ENCODE results near the gene C1QTNF12. TPM values are rescaled to one million over a fixed set of nuclear protein-coding genes. Genes with fewer than 3 reads are reported as not detected.

C1QTNF12 gene
- total RNA-seq, 3 donors from 2014 or later: 21.5 to 54.0 (median 36.5) TPM

DNA sequence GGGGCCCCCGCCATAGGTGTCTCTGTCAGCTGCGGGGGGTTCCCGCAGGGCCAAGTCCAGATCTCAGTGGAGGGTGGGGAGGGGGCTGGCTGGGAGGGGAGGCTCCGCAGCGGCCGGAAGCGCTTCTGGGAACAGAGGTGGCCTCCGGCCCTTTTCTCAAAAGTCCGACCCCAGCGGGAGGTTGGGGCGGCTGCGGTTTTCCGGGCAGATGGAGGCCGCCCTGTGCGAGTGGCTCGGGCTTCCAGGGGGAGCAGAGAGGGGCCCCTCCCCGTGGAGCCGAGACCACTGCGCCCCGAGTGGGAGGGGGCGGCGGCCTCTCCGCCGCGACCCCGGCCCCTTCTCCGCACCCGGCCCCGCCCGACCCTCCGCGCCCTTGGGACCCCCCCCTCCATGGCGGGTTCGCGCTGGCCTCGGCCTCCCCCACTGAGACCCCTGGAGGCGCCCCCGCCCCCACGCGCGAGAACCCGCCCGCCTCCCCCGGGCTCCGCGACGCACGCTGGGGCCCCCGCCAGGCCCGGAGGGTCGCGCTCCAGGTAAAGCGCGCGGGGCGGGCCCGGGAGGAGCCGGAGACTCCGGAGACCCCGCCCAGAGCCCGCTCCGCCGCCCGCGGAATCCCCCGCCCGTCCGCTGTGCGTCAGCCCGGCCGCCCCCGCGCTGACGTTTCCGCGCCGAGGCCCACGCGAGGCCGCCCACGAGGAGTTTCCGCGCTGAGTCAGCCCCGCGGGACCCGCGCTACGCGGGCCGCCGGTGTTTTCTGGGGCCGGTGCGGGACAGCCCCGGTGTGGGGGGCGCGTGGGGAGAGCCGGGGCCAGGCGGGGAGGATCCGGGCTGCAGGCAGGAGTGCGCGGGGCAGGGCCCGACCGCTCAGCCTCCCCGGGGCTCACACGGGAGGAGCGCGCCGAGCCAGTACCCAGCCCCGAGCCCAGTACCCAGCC lies 45.4 kb downstream of the C1QTNF12 start:
- ATAC-seq: peak; percentile 60
- peak; percentile 50 to 80 (median 73) for DNase-seq
- intact Hi-C loops (cut with DNase I, micrococcal nuclease): no loop called here
- peaks cover 7% of the 10 kb centered on the region for H3K4me1 ChIP-seq (ENCODE audit: low read depth)
- TF ChIP-seq, protein P1, sequence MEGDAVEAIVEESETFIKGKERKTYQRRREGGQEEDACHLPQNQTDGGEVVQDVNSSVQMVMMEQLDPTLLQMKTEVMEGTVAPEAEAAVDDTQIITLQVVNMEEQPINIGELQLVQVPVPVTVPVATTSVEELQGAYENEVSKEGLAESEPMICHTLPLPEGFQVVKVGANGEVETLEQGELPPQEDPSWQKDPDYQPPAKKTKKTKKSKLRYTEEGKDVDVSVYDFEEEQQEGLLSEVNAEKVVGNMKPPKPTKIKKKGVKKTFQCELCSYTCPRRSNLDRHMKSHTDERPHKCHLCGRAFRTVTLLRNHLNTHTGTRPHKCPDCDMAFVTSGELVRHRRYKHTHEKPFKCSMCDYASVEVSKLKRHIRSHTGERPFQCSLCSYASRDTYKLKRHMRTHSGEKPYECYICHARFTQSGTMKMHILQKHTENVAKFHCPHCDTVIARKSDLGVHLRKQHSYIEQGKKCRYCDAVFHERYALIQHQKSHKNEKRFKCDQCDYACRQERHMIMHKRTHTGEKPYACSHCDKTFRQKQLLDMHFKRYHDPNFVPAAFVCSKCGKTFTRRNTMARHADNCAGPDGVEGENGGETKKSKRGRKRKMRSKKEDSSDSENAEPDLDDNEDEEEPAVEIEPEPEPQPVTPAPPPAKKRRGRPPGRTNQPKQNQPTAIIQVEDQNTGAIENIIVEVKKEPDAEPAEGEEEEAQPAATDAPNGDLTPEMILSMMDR (IDR thresholded peaks at IDR 0.05): no peak
- H3K4me3 ChIP-seq: no peak overlapping the region
- H3K9me3 ChIP-seq: no peaks in the 10 kb centered on the region
- no peaks in the 10 kb centered on the region for H3K36me3 ChIP-seq (ENCODE audit: low read depth)

GRCh38 chr1:1199961-1200875 lies 46.3 kb downstream of the C1QTNF12 start:
- TF ChIP-seq, protein P1 (IDR thresholded peaks at IDR 0.05): no peak
- DNase-seq: peak in 2 of 3 donors; percentile 24 to 49
- Histone ChIP-seq H3K9me3 (no peaks in the 10 kb centered on the region), H3K4me3 (no peak overlapping the region), H3K4me1 (ENCODE audit: low read depth) (peaks cover 3% of the 10 kb centered on the region), H3K36me3 (ENCODE audit: low read depth) (no peaks in the 10 kb centered on the region)
- ATAC-seq: no peak
- intact Hi-C loops (cut with DNase I, micrococcal nuclease): no loop called here

DNA sequence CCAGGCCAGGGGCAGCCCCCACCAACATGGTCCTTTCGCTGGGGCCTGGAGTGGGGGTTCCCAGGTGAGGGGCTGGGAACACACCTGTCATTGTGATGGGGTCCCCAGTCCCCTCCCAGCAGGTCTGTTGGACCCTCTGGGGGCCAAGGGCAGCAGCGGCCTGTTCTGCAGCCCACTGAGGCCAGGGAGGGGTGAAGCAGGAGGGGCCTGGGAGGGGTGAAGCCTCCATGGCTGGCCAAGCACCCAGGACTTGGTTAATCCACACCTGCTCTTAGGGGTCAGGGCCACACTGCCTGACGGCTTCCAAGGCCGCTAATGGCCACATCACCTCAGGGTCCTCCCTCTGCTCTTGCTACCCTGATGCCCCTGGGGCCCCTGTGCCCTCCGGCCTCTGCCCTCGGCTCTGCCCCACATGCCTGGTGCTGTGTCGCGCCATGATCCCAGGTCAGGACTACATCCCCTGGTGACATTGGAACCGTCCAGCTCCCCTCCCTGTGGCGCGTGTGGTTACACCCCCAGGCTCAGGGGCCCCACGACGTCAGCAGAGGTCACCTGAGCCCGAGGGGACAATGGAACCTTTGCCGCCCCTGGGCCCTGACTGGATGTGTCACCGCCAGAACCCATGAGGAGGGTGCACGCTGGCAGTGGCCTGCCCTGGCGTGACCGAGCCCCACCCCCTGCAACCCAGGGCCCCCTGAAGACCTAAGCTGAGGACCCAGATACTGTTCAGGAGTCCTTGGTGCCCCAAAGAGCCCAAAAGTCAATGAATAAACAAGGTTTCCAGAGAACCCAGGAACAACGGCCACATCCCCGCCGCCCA lies 47.2 kb downstream of the C1QTNF12 start:
- H3K9me3 ChIP-seq: peaks cover 8% of the 10 kb centered on the region
- DNase-seq (peak in 2 of 3 donors; percentile 17 to 48), ATAC-seq (no peak)
- H3K36me3 ChIP-seq (ENCODE audit: low read depth): no peaks in the 10 kb centered on the region
- intact Hi-C loops (cut with DNase I, micrococcal nuclease): no loop called here
- H3K4me1 ChIP-seq (ENCODE audit: low read depth): peaks cover 3% of the 10 kb centered on the region
- TF ChIP-seq, protein P1 (IDR thresholded peaks at IDR 0.05): no peak
- H3K4me3 ChIP-seq: no peak overlapping the region

- Histone ChIP-seq H3K9me3 (peaks cover 9% of the 10 kb centered on the region), H3K36me3 (ENCODE audit: low read depth) (no peaks in the 10 kb centered on the region), H3K4me3 (no peak overlapping the region), H3K4me1 (ENCODE audit: low read depth) (peaks cover 3% of the 10 kb centered on the region)
- TF ChIP-seq, protein P1 (IDR thresholded peaks at IDR 0.05): no peak
- peak in 2 of 3 donors; percentile 21 to 32 for DNase-seq
- ATAC-seq: no peak
- intact Hi-C loops (cut with DNase I, micrococcal nuclease): no loop called here
Observed at GRCh38 chr1:1198423-1199140, 47.9 kb downstream of the C1QTNF12 start.

All from mucosa of descending colon (tissue), 3 donors.